Choroid plexus epithelial cell (primary cell): ENCODE measurements around the gene TMEM236.
A peak's percentile ranks its signal among the peaks of the same experiment; 100 is the strongest.

Experiments used
- DNase-seq: peaks from one replicate; pipeline ENCODE4 v3.0.0-alpha.2; 2010; ENCODE audit warnings: low read depth
- H3K4me3 ChIP-seq: 2 replicates; pipeline ENCODE4 v1.5.1; 2011; ENCODE audit warnings: low read depth, mild to moderate bottlenecking, control low read depth, low read length, moderate library complexity
- TF ChIP-seq, protein P1 (sequence below): conservative IDR thresholded peaks from 2 replicates; pipeline ENCODE4 v1.5.1; 2011; ENCODE audit warnings: low read depth, mild to moderate bottlenecking, control low read depth, inconsistent platforms, low read length, moderate library complexity

Gene TMEM236

GRCh38 chr10:17847585-17848296 is 95.7 kb downstream of the TMEM236 start:
- peak; percentile 65 for DNase-seq
- H3K4me3 ChIP-seq = no peak overlapping the region
- TF ChIP-seq, protein P1, sequence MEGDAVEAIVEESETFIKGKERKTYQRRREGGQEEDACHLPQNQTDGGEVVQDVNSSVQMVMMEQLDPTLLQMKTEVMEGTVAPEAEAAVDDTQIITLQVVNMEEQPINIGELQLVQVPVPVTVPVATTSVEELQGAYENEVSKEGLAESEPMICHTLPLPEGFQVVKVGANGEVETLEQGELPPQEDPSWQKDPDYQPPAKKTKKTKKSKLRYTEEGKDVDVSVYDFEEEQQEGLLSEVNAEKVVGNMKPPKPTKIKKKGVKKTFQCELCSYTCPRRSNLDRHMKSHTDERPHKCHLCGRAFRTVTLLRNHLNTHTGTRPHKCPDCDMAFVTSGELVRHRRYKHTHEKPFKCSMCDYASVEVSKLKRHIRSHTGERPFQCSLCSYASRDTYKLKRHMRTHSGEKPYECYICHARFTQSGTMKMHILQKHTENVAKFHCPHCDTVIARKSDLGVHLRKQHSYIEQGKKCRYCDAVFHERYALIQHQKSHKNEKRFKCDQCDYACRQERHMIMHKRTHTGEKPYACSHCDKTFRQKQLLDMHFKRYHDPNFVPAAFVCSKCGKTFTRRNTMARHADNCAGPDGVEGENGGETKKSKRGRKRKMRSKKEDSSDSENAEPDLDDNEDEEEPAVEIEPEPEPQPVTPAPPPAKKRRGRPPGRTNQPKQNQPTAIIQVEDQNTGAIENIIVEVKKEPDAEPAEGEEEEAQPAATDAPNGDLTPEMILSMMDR = peak; percentile 56

GRCh38 chr10:17848646-17849045 is 96.6 kb downstream of the TMEM236 start:
- TF ChIP-seq, protein P1 = no peak
- no peak overlapping the region for H3K4me3 ChIP-seq
- DNase-seq = no peak
